H1 (cell line): ENCODE data around the gene HBEGF. TPM values are rescaled to one million over a fixed set of nuclear protein-coding genes. Genes with fewer than 3 reads are reported as not detected.
A peak's percentile ranks its signal among the peaks of the same experiment; 100 is the strongest.

ENCODE experiments used
- CTCF ChIA-PET: fragments of 300-600 bp; sonication (Branson Sonifier 250); formaldehyde crosslinking; loops from one replicate; lab custom pipeline; 2021; ENCODE audit not compliant: partially characterized antibody; lab: Charles Lee
- POLR2A ChIA-PET: fragments of 300-600 bp; sonication (Branson Sonifier 250); formaldehyde crosslinking; loops from one replicate; lab custom pipeline; 2021; ENCODE audit warnings: inconsistent platforms; ENCODE audit not compliant: partially characterized antibody; lab: Charles Lee
- DNase-seq, 2 experiments: peaks; one replicate each; pipeline versions ENCODE4 v3.0.0 to v3.0.0-alpha.2; 2010 to 2022; ENCODE audit warnings: low spot score in 2 of 2, low read depth in 1 of 2, mixed read lengths in 1 of 2
- FAIRE-seq: peaks from 2 replicates; lab custom pipeline; 2011; peaks lifted over from hg19 to GRCh38; lab: Jason Lieb, UNC
- H2AFZ ChIP-seq: 2 replicates; pipeline ENCODE4 v1.8.1; 2012; ENCODE audit warnings: low read length, inconsistent platforms
- H2AK5ac ChIP-seq: 2 replicates; pipeline ENCODE4 v1.6.1; 2013; ENCODE audit warnings: low read depth, low read length
- H2BK120ac ChIP-seq: replicated peaks from 2 replicates; pipeline ENCODE3; 2013; ENCODE audit warnings: low read depth, low read length, inconsistent platforms
- H2BK12ac ChIP-seq: 2 replicates; pipeline ENCODE4 v1.6.1; 2013; ENCODE audit warnings: low read depth, low read length
- H2BK15ac ChIP-seq: 2 replicates; pipeline ENCODE4 v1.6.1; 2013; ENCODE audit warnings: low read length
- H2BK20ac ChIP-seq: 2 replicates; pipeline ENCODE4 v1.6.1; 2013; ENCODE audit warnings: low read length
- H2BK5ac ChIP-seq: 2 replicates; pipeline ENCODE4 v1.6.1; 2013; ENCODE audit warnings: low read depth, low read length
- H3K14ac ChIP-seq: 2 replicates; pipeline ENCODE4 v1.6.1; 2013; ENCODE audit warnings: inconsistent platforms; ENCODE audit not compliant: insufficient read length
- H3K18ac ChIP-seq: 2 replicates; pipeline ENCODE4 v1.6.1; 2013; ENCODE audit warnings: low read length; ENCODE audit errors: extremely low read depth
- H3K23ac ChIP-seq: 2 replicates; pipeline ENCODE4 v1.6.1; 2013; ENCODE audit warnings: inconsistent platforms; ENCODE audit not compliant: insufficient read length
- H3K23me2 ChIP-seq: 2 replicates; pipeline ENCODE4 v1.6.1; 2013; ENCODE audit warnings: low read depth, low read length
- H3K27ac ChIP-seq: 2 replicates; pipeline ENCODE4 v1.6.1; 2011; ENCODE audit warnings: low read depth, low read length, inconsistent platforms
- H3K27me3 ChIP-seq, 4 experiments: replicated peaks in 1 of 4; 1 replicate in 1 of 4; 2 replicates in 3 of 4; pipeline versions ENCODE4 v1.6.1 to v1.8.1; 2011 to 2013; ENCODE audit warnings: low read length in 3 of 4, mild to moderate bottlenecking in 3 of 4, inconsistent platforms in 2 of 4, mixed read lengths in 2 of 4, moderate library complexity in 1 of 4; ENCODE audit not compliant: control insufficient read depth in 3 of 4, insufficient read depth in 3 of 4; ENCODE audit errors: extremely low read depth in 1 of 4
- H3K36me3 ChIP-seq, 4 experiments: 2 replicates each; pipeline versions ENCODE4 v1.6.1 to v1.8.1; 2011 to 2013; ENCODE audit warnings: mild to moderate bottlenecking in 4 of 4, low read length in 3 of 4, moderate library complexity in 2 of 4, control low read depth in 1 of 4, inconsistent platforms in 1 of 4; ENCODE audit not compliant: insufficient read depth in 4 of 4, control insufficient read depth in 2 of 4
- H3K4ac ChIP-seq: replicated peaks from 2 replicates; pipeline ENCODE3; 2013; ENCODE audit warnings: low read length, low read depth, mixed read lengths, inconsistent platforms; ENCODE audit not compliant: insufficient read length
- H3K4me1 ChIP-seq, 4 experiments: replicated peaks in 1 of 4; 1 replicate in 1 of 4; 2 replicates in 3 of 4; pipeline versions ENCODE4 v1.6.1 to v1.8.1; 2011 to 2013; ENCODE audit warnings: low read length in 3 of 4, inconsistent platforms in 2 of 4, mixed read lengths in 1 of 4; ENCODE audit not compliant: insufficient read depth in 4 of 4, control insufficient read depth in 3 of 4
- H3K4me2 ChIP-seq, 2 experiments: 2 replicates each; pipeline versions ENCODE4 v1.6.1 to v1.8.1; 2011 to 2013; ENCODE audit warnings: low read depth in 2 of 2, low read length in 2 of 2, control low read depth in 1 of 2, inconsistent platforms in 1 of 2, mild to moderate bottlenecking in 1 of 2; ENCODE audit not compliant: insufficient read depth in 1 of 2
- H3K4me3 ChIP-seq, 4 experiments: fragments of 200-600, 300-600 bp in 1 of 4; sonication (generic), shearing (Covaris generic), sonication (Bioruptor Twin) in 1 of 4; 2 replicates each; pipeline versions ENCODE4 v1.5.1 to v1.8.1; 2011 to 2016; ENCODE audit warnings: low read length in 4 of 4, low read depth in 3 of 4, control low read depth in 2 of 4, inconsistent platforms in 2 of 4, mild to moderate bottlenecking in 2 of 4, mixed read lengths in 1 of 4, moderate library complexity in 1 of 4; ENCODE audit not compliant: insufficient read depth in 2 of 4; ENCODE audit errors: extremely low read depth in 1 of 4
- H3K56ac ChIP-seq: replicated peaks from 2 replicates; pipeline ENCODE3; 2013; ENCODE audit warnings: low read depth, mild to moderate bottlenecking, mixed read lengths, low read length, inconsistent platforms; ENCODE audit not compliant: insufficient read length
- H3K79me1 ChIP-seq: 2 replicates; pipeline ENCODE4 v1.6.1; 2013; ENCODE audit warnings: low read depth, low read length, control low read depth
- H3K79me2 ChIP-seq, 2 experiments: 2 replicates each; pipeline versions ENCODE4 v1.6.1 to v1.8.1; 2012 to 2013; ENCODE audit warnings: low read length in 2 of 2, mild to moderate bottlenecking in 2 of 2, inconsistent platforms in 1 of 2; ENCODE audit not compliant: insufficient read depth in 2 of 2, control insufficient read depth in 1 of 2
- H3K9ac ChIP-seq, 4 experiments: replicated peaks in 1 of 4; 1 replicate in 1 of 4; 2 replicates in 3 of 4; pipeline versions ENCODE4 v1.6.1 to v1.8.1; 2011 to 2013; ENCODE audit warnings: low read depth in 3 of 4, low read length in 3 of 4, control low read depth in 2 of 4, mild to moderate bottlenecking in 2 of 4, moderate library complexity in 2 of 4, inconsistent platforms in 1 of 4; ENCODE audit errors: extremely low read depth in 1 of 4
- H3K9me3 ChIP-seq, 2 experiments: 2 replicates each; pipeline versions ENCODE4 v1.6.1 to v1.8.1; 2012 to 2013; ENCODE audit warnings: mild to moderate bottlenecking in 2 of 2, moderate library complexity in 2 of 2, control low read depth in 1 of 2, inconsistent platforms in 1 of 2, low read depth in 1 of 2, low read length in 1 of 2, mixed read lengths in 1 of 2; ENCODE audit not compliant: insufficient read depth in 2 of 2
- H4K20me1 ChIP-seq, 2 experiments: replicated peaks in 1 of 2; 2 replicates each; pipeline versions ENCODE3 to v1.8.1; 2011 to 2013; ENCODE audit warnings: inconsistent platforms in 2 of 2, low read length in 2 of 2, mild to moderate bottlenecking in 1 of 2; ENCODE audit not compliant: insufficient read depth in 2 of 2, control insufficient read depth in 1 of 2
- H4K5ac ChIP-seq: 2 replicates; pipeline ENCODE4 v1.6.1; 2013; ENCODE audit warnings: low read length, low read depth, mixed read lengths, inconsistent platforms; ENCODE audit not compliant: insufficient read length
- H4K8ac ChIP-seq: 2 replicates; pipeline ENCODE4 v1.8.0; 2013; ENCODE audit warnings: mild to moderate bottlenecking, moderate library complexity, low read length, inconsistent platforms; ENCODE audit not compliant: insufficient read depth; ENCODE audit errors: extremely low read depth
- H4K91ac ChIP-seq: replicated peaks from 2 replicates; pipeline ENCODE3; 2013; ENCODE audit warnings: low read length, mixed read lengths, inconsistent platforms; ENCODE audit not compliant: insufficient read length
- JUND ChIP-seq: IDR thresholded peaks from 2 replicates; pipeline ENCODE4 v1.6.1; 2011; ENCODE audit warnings: mild to moderate bottlenecking, improper control_type of control experiment, low read length
- POLR2AphosphoS5 ChIP-seq: IDR thresholded peaks from 2 replicates; pipeline ENCODE4 v1.6.1; 2011; ENCODE audit warnings: low read depth, low read length
- SIX5 ChIP-seq: IDR thresholded peaks from 2 replicates; pipeline ENCODE4 v1.6.1; 2011; ENCODE audit warnings: mild to moderate bottlenecking, low read depth, low read length
- WGBS, 2 experiments: shearing (Covaris generic) in 1 of 2; methylation state at CpG; one replicate each; pipeline versions ENCODE4 v1.1.6 to v1.1.7; 2013 to 2015; ENCODE audit warnings: low lambda C conversion rate in 2 of 2, mixed read lengths in 2 of 2, inconsistent platforms in 1 of 2, low coverage in 1 of 2, missing lambda C conversion rate in 1 of 2; ENCODE audit not compliant: insufficient replicate concordance in 2 of 2, insufficient coverage in 1 of 2, insufficient read length in 1 of 2; ENCODE audit errors: extremely low coverage in 1 of 2, missing lambda C conversion rate in 1 of 2; 5-methylcytosine and 5-hydroxymethylcytosine counted together
- polyA plus RNA-seq, 7 experiments: library from polyadenylated mRNA; depleted of rRNA in 3 of 7; stranded (reverse) in 5 of 7; unstranded in 2 of 7; fragments of >200 nt in 5 of 7; fragments of 200-250 nt in 2 of 7; gene quantifications; 1 replicate in 5 of 7; 2 replicates in 1 of 7; 4 replicates in 1 of 7; pipeline versions ENCODE4 v1.2.1 to v1.2.3, GENCODE V29; 2011 to 2013; ENCODE audit warnings: missing spikeins in 2 of 7, mixed read lengths in 2 of 7
- total RNA-seq: library from RNA; stranded (reverse); fragmentation: NEBNext Ultra II Directional; extraction: Animal tissue kit (Norgen Biotek cat#: 25700); gene quantifications from 2 replicates; pipeline ENCODE4 v1.2.1, GENCODE V29; 2021

HBEGF gene
- total and polyA plus RNA-seq, 2 of the 8 experiments (the other 6 are each of a cell fraction or from before 2014, with no cell fraction given), result 2.4 to 2.5 TPM

DNA sequence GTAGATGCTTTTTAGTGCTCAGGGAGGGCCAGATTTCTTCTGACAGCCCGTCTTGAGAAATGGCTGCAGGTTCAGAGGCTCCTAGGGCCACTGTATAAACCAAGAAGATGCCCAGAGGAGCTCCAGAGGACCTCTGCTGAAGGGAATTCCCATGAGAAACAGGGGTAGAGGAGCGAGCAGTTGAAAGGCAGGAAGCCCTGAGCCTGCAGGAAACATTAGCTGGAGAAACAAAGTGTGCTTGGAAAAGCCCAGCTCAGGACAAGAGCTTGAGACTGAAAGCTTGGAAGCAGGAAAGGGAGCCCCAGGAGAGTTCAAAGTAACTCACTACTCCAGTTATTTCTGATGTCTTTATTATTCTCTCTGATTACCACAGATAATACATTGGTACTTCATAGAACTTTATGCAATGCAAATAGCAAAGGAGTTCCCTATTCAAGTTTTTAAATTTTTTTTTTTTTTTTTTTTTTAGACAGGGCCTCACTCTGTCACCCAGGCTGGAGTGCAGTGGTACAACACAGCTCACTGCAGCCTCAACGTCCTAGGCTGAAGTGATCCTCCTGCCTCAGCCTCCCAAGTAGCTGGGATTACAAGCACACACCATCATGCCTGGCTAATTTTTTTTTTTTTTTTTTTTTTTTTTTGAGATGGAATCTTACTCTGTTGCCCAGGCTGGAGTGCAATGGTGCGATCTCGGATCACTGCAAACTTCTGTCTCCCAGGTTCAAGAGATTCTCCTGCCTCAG lies 16.5 kb downstream of the HBEGF start:
- Histone ChIP-seq H3K56ac (no peak overlapping the region), H3K79me1 (no peaks in the 10 kb centered on the region), H3K9ac (no peak overlapping the region), H3K4ac (no peak overlapping the region), H4K8ac (no peak overlapping the region), H2BK15ac (no peak overlapping the region), H4K20me1 (no peaks in the 10 kb centered on the region), H3K4me2 (no peak overlapping the region), H3K79me2 (no peaks in the 10 kb centered on the region), H2BK12ac (no peak overlapping the region), H2BK20ac (no peak overlapping the region), H3K14ac (no peak overlapping the region), H3K27ac (no peak overlapping the region), H4K5ac (no peak overlapping the region), H3K18ac (no peak overlapping the region), H2AFZ (peak overlapping the region; percentile 5; the same call in 1 of the 2 replicates), H2AK5ac (no peak overlapping the region), H3K27me3 (no peaks in the 10 kb centered on the region), H3K36me3 (peaks cover 0 to 4% (median 2%) of the 10 kb centered on the region in 4 experiments; a peak in 1 of 8 replicates), H3K9me3 (no peaks in the 10 kb centered on the region), H3K4me3 (no peak overlapping the region), H3K23me2 (no peaks in the 10 kb centered on the region), H2BK5ac (no peak overlapping the region), H2BK120ac (no peak overlapping the region), H3K4me1 (peaks cover 0 to 5% (median 0%) of the 10 kb centered on the region in 4 experiments; a peak in 2 of 7 replicates), H3K23ac (no peak overlapping the region), H4K91ac (no peak overlapping the region)
- POLR2A ChIA-PET, result interaction anchor here (0.7 to 2.3 kb wide), 3 partner anchors 16 to 71 kb away, joined by 3 to 9 read pairs (median 4); partner anchors contain the start of genes HBEGF and PFDN1
- CTCF ChIA-PET, result interaction anchor here (0.6 to 14.2 kb wide), 6 partner anchors 10 to 87 kb away, joined by 3 to 102 read pairs (median 5); partner anchors contain the start of gene HBEGF
- WGBS, 2 experiments, result 83% methylated on average over 5 of the region's 5 CpGs; no CpG with 5 or more reads in 1 of the 2 experiments
- DNase-seq (no peak), FAIRE-seq (no peak)
- TF ChIP-seq SIX5 (no peak), POLR2AphosphoS5 (no peak), JUND (no peak)
